Caki2 (cell line): ENCODE measurements around the gene WRNIP1. TPM values are rescaled to one million over a fixed set of nuclear protein-coding genes. Genes with fewer than 3 reads are reported as not detected.

Experiments used
- DNase-seq: peaks from one replicate; pipeline ENCODE4 v3.0.0-alpha.2; 2015; ENCODE audit warnings: low read depth
- in situ Hi-C: cut with HindIII; loops from 2 replicates; pipeline ENCODE4 v1.10.0; 2016; ENCODE audit warnings: low sequenced_read_pairs, low pct_unique_long_range_greater_than_20kb, mixed read lengths
- total RNA-seq: library from RNA; depleted of rRNA; stranded (reverse); fragments of >200 nt; shearing (Covaris generic); gene quantifications from 2 replicates; pipeline ENCODE4 v1.2.3, GENCODE V29; 2014; ENCODE audit warnings: low replicate concordance; rRNA removed

Gene WRNIP1
- total RNA-seq, 1 experiment from 2014 or later, result 94.7 TPM

GRCh38 chr6:2817903-2818443, 52.8 kb downstream of the WRNIP1 start:
- in situ Hi-C loops, result no loop called here
- DNase-seq, result peak; percentile 53

DNA sequence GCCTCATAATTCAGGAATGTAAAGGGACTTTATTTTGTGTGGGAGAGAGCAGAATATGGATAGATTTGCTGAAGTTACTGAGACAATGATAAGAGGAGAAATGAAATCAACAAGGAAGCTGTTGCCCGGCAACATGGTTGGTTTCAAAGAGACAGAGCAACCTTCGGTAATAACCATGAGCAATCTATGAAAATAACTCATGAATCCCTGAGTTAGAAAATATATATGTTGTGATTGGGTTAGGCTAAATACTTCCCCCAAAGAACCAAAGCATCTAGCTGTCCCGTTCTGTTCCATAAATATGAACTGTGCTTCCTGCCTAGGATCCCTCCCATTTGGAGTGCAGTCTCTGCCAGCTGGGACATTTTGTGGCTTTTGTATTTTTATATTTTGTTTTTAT, 53.4 kb downstream of the WRNIP1 start:
- in situ Hi-C loops, result no loop called here
- peak; percentile 19 for DNase-seq

DNA sequence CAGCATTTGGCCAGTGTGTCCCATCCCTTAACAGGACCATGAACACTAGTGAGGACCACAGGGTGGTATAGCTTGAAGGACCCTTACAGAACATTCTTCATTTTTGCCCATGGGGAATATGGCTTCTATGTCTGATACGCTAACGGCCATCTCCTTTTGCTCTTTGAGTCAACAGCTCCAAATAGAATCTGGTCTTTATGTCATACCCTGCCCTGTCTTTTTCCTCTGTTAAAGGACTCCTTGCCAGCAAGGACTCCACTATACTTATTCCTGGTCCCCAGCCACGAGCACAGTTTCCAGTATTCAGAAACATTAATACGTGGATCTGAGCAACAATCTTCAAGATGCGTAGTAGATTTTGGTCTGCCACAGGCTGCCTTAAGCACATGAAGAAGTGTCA, 53.9 kb downstream of the WRNIP1 start:
- in situ Hi-C loops, result no loop called here

DNA sequence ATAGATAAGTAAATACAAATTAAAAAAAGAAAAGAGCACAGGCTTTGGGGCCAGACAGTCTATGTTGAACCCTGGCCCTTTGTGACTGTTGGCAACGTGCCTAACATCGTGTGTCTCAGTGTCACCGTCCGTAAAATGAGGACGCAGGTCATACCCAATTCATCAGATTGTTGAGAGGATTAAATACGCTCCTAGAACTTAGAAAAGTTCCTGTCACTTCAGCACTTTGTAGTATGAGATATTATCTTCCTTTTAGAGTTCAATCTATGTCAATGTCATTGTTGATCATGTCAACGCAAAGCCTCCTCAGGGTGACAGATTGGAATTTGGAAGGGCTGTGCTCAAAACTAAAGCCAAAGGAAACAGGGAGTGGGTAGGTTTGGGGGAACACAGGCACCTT, 54.8 kb downstream of the WRNIP1 start:
- in situ Hi-C loops, result no loop called here
- DNase-seq, result no peak

More for the DNA sequence above, 53.9 kb downstream of the WRNIP1 start:
- no peak for DNase-seq

DNA sequence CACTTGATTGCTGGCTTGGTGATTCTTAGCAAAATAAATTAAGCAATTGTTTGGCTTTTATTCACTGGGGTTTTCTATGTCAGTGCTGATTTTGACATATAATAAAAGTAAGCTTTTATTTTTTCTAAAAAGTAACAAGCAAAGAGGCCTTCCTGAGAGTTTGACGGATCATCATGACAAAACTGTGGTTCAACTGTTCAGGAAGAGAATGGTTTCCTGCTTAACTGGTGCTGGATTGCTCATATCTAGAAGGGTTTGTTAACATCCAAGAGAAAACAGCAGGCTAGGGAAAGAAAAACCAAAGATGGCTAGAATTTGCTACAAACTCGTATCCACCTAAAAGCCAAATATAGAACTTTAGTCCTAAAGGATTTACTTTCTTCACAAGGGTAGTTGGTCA, 55.2 kb downstream of the WRNIP1 start:
- in situ Hi-C loops, result no loop called here
- DNase-seq, result no peak

- no peak for DNase-seq
- in situ Hi-C loops, result no loop called here
Observed at GRCh38 chr6:2821554-2821953, 56.4 kb downstream of the WRNIP1 start.

- DNase-seq, result no peak
- in situ Hi-C loops, result no loop called here
Observed at GRCh38 chr6:2823104-2823850, 58.1 kb downstream of the WRNIP1 start.

GRCh38 chr6:2826131-2826530, 60.9 kb downstream of the WRNIP1 start:
- DNase-seq, result no peak
- in situ Hi-C loops, result no loop called here

DNA sequence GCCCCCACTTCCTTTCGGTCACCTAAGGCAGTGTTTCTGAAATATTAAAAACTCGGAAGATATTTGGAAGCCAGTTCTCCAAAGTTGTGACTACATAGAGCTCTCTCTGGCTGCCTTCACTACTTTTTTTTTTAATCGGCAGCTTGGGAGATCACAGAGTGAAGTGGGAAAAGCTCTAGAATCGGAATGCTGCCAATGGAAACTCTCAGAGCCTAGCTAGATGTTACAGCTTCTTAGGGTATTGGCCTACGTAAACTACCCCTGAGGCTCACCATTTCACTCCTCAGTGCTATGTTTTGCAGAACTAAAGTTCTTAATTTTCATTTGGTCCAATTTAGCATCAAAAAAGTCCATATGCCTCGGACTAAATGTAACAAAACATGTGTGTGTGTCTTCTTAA, 61.9 kb downstream of the WRNIP1 start:
- no peak for DNase-seq
- in situ Hi-C loops, result no loop called here

DNA sequence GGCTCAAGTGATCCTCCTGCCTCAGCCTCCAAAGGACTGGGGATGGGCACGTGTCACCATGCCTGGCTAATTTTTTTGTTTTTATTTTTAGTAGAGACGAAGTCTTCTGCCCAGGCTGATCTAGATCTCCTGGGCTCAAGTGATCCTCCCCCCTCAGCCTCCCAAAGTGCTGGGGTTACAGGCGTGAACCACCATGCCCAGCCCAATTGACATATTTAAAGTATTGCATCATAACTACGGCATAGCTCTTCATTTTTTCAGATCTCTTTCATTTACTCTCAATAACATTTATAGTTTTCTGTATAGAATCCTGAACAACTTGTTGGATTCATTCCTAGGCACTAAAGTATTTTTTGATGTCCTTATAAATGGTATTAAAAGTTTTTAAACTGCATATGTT, 63.4 kb downstream of the WRNIP1 start:
- DNase-seq, result no peak
- in situ Hi-C loops, result no loop called here

DNA sequence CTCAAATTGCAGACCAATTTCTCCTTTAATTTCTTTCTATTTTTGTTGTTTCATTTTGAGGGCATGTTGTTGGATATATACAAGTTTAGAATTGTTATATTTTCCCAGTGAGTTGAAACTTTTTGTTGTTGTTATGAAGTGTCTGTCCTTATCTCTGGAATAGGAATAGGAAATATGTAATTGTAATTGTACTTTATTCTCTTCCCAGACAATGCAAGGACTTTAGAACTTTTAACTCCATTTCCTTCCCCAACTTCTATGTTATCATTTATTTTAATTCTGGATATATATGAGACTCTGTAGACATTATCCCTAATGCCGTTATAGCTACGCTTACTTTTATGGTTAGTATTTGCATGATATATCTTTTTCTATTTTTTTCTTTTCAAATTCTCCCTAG, 64.1 kb downstream of the WRNIP1 start:
- in situ Hi-C loops, result no loop called here
- no peak for DNase-seq

GRCh38 chr6:2830183-2830582, 65.0 kb downstream of the WRNIP1 start:
- in situ Hi-C loops, result no loop called here
- DNase-seq, result no peak

GRCh38 chr6:2831392-2831791, 66.2 kb downstream of the WRNIP1 start:
- in situ Hi-C loops, result no loop called here
- no peak for DNase-seq

DNA sequence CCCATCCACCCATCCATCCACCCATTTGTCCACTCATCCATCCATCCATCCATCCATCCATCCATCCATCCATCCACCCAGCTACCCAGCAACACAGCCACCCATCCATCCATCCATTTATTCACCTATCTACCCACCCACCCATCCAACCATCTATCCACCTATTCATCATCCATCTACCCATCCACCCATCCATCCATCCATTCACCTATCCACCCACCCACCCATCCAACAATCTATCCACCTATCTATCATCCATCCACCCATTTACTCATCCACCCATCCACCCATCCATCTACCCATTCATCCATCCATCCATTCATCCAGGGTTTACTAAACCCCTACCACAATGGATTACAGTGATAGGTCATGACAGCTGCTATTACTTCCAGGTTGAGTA, 69.1 kb downstream of the WRNIP1 start:
- in situ Hi-C loops, result no loop called here
- DNase-seq, result no peak

Other genes starting within 250 kb of the WRNIP1 start
- 0.57 and 1.2 TPM in 2 replicates for gene MYLK4, start 14.5 kb upstream of the WRNIP1 start, total RNA-seq
- 51.6 and 54.2 TPM in 2 replicates for gene SERPINB1, start 76.5 kb downstream of the WRNIP1 start, total RNA-seq
- gene SERPINB9, start 137.9 kb downstream of the WRNIP1 start, total RNA-seq, result 0.75 and 2.6 TPM in 2 replicates
- 149 and 154 TPM in 2 replicates for gene SERPINB6, start 206.2 kb downstream of the WRNIP1 start, total RNA-seq
- 68.5 and 87.8 TPM in 2 replicates for gene NQO2, start 234.5 kb downstream of the WRNIP1 start, total RNA-seq